ENCODE results near the gene MAB21L4. TPM values are rescaled to one million over a fixed set of nuclear protein-coding genes. Genes with fewer than 3 reads are reported as not detected.

The MAB21L4 gene
- total and polyA plus RNA-seq, 7 experiments from 2014 or later = not detected

DNA sequence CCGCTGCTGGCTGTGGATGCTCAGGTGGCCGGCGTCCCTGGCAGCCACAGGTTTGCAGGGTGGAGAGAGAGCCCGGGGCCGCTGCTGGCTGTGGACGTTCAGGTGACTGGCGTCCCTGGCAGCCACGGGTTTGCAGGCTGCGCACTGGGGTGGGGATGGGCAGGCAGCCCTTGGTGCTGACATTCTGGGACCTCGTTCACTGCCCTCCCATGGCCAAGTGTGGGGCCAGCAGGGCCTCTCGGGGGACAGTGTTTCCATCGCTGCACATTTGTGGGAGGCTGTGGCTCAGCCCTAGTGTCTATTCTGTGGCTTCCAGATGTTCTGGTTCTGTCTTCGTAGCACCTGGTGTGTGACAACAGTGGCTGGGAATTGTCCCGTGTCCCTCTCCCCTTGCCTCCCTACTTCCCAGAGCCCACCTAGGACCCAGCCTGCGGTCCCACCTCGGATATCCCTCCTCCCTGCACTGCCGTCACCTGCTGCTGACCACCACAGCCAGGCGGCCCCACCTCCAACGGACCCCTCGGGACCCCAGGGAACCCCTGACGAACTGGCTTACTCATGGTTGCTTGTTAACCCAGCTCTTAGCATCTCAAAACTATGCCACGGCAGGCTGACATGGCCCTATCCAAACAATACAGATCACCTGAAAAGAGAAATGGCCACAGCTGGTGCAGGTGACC, 11.1 kb upstream of the MAB21L4 start:
- ATAC-seq (no peak), DNase-seq (no peak)
- H3K4me1 Mint-ChIP-seq = no peaks in the 10 kb centered on the region
- Histone ChIP-seq H3K27ac (ENCODE audit: low read depth, low read length) (no peak overlapping the region), H3K4me3 (ENCODE audit: low read length) (no peak overlapping the region), H3K9me3 (ENCODE audit: control insufficient read depth in 2 of 3, low read length in 3 of 3) (no peaks in the 10 kb centered on the region), H3K27me3 (ENCODE audit: control insufficient read depth in 2 of 2, insufficient read depth in 2 of 2, low read length in 2 of 2) (no peaks in the 10 kb centered on the region), H3K36me3 (ENCODE audit: control insufficient read depth in 2 of 3, insufficient read depth in 3 of 3, low read length in 3 of 3) (no peaks in the 10 kb centered on the region), H3K4me1 (ENCODE audit: control insufficient read depth in 2 of 2, insufficient read depth in 2 of 2, low read length in 2 of 2) (no peaks in the 10 kb centered on the region)
- no peaks in the 10 kb centered on the region for H3K36me3 Mint-ChIP-seq
- H3K27ac Mint-ChIP-seq = no peak overlapping the region
- ChIA-PET CTCF (no interaction called here), POLR2A (no interaction called here)
- H3K9me3 Mint-ChIP-seq = no peaks in the 10 kb centered on the region
- intact Hi-C loops (cut with micrococcal nuclease) = no loop called here
- H3K27me3 Mint-ChIP-seq = peaks cover 1 to 6% (median 3%) of the 10 kb centered on the region in 5 donors
- no peak overlapping the region for H3K4me3 Mint-ChIP-seq

DNA sequence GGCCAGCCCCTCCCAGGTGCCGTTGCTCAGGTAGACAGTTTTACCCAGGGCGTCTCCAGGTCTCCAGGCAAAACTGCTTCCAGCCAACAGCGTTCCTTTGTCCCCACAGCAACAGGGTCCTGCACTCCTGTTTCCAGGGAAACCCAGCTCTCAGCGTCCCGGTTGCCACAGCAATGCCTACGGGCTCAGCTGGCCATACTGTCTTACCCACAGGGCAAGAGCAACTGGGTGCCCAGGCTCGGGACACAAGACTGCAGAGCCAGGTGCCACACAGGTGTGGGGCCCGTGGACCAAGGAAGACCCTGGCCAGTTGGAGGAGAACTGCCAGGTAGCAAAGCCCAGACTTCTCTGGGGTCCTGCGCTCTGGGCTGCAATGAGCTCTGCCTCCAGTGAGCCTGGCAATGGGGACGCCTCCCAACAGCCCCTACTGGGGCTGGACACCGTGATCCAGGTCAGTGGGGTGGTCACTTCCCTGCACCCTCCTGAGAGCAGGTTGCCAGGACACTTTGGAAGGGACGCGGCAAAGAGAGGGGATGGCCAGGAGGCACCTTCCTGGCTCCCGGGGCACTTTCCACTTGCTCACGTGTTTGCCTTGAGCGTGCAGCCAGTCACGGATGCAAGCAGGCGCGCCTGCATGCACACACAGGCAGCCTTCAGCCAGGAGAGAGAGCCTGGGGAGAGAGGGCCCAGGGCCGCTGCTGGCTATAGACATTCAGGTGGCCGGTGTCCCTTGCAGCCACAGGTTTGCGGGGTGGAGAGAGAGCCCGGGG, 10.4 kb upstream of the MAB21L4 start, which contains the start of gene CROCC2:
TSS of gene CROCC2 (plus strand) at position 196 of the 770 bp plus-strand sequence. CDS start at position 374, 178 bp downstream.
- H3K4me1 ChIP-seq (ENCODE audit: control insufficient read depth in 2 of 2, insufficient read depth in 2 of 2, low read length in 2 of 2) = no peaks in the 10 kb centered on the region
- Mint-ChIP-seq H3K9me3 (no peaks in the 10 kb centered on the region), H3K4me3 (no peak within 1 kb of the TSS), H3K4me1 (no peaks in the 10 kb centered on the region), H3K27me3 (no peaks in the 10 kb centered on the region), H3K27ac (no peak within 1 kb of the TSS), H3K36me3 (no peaks in the 10 kb centered on the region)
- no peaks in the 10 kb centered on the region for H3K9me3 ChIP-seq (ENCODE audit: control insufficient read depth in 2 of 3, low read length in 3 of 3)
- no peak within 1 kb of the TSS for H3K27ac ChIP-seq (ENCODE audit: low read depth, low read length)
- intact Hi-C loops (cut with micrococcal nuclease) = no loop called here
- H3K27me3 ChIP-seq (ENCODE audit: control insufficient read depth in 2 of 2, insufficient read depth in 2 of 2, low read length in 2 of 2) = no peaks in the 10 kb centered on the region
- ChIA-PET CTCF (no interaction called here), POLR2A (no interaction called here)
- H3K36me3 ChIP-seq (ENCODE audit: control insufficient read depth in 2 of 3, insufficient read depth in 3 of 3, low read length in 3 of 3) = no peaks in the 10 kb centered on the region
- ATAC-seq (no peak), DNase-seq (no peak)
- H3K4me3 ChIP-seq (ENCODE audit: low read length) = no peak within 1 kb of the TSS

DNA sequence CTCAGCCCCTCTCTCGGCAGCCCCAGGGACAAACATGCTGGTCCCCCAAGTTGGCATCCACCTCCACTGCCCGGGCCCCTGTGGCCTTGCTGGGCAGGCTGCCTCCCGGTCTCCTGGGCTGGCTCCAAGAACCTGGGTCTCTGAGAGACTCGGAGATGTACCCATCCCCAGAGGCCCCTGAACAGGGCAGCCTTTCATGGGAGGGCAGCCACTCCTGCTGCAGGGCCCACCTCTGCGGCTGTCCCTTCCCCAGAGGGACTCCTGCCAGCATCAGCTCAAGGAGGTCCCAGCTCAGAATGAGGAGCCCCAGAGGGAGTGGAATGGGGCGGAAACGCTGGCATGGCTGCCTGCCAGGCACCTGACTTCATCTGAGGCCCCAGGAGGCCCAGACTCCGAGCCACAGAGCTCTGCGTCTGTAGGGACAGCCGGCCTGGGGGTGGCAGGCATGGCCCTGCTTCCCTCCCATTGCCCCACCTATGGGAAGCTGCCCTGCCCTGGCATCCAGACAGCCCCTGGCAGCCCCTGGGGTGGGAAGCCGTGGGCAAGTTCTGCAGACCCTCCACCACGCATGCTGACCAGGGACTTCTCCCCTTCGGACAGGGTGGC, 9.3 kb upstream of the MAB21L4 start:
- no peak overlapping the region for H3K27ac ChIP-seq (ENCODE audit: low read depth, low read length)
- H3K27me3 ChIP-seq (ENCODE audit: control insufficient read depth in 2 of 2, insufficient read depth in 2 of 2, low read length in 2 of 2) = no peaks in the 10 kb centered on the region
- Mint-ChIP-seq H3K4me1 (no peaks in the 10 kb centered on the region), H3K4me3 (no peak overlapping the region), H3K9me3 (no peaks in the 10 kb centered on the region), H3K27me3 (no peaks in the 10 kb centered on the region), H3K27ac (no peak overlapping the region), H3K36me3 (no peaks in the 10 kb centered on the region)
- intact Hi-C loops (cut with micrococcal nuclease) = no loop called here
- H3K4me3 ChIP-seq (ENCODE audit: low read length) = no peak overlapping the region
- H3K36me3 ChIP-seq (ENCODE audit: control insufficient read depth in 2 of 3, insufficient read depth in 3 of 3, low read length in 3 of 3) = no peaks in the 10 kb centered on the region
- ChIA-PET POLR2A (interaction anchor here (0.6 kb wide), 1 partner anchor 29 kb away, joined by 4 read pairs; no protein-coding TSS in a partner anchor), CTCF (no interaction called here)
- no peak for DNase-seq
- ATAC-seq = no peak
- no peaks in the 10 kb centered on the region for H3K9me3 ChIP-seq (ENCODE audit: control insufficient read depth in 2 of 3, low read length in 3 of 3)
- no peaks in the 10 kb centered on the region for H3K4me1 ChIP-seq (ENCODE audit: control insufficient read depth in 2 of 2, insufficient read depth in 2 of 2, low read length in 2 of 2)

DNA sequence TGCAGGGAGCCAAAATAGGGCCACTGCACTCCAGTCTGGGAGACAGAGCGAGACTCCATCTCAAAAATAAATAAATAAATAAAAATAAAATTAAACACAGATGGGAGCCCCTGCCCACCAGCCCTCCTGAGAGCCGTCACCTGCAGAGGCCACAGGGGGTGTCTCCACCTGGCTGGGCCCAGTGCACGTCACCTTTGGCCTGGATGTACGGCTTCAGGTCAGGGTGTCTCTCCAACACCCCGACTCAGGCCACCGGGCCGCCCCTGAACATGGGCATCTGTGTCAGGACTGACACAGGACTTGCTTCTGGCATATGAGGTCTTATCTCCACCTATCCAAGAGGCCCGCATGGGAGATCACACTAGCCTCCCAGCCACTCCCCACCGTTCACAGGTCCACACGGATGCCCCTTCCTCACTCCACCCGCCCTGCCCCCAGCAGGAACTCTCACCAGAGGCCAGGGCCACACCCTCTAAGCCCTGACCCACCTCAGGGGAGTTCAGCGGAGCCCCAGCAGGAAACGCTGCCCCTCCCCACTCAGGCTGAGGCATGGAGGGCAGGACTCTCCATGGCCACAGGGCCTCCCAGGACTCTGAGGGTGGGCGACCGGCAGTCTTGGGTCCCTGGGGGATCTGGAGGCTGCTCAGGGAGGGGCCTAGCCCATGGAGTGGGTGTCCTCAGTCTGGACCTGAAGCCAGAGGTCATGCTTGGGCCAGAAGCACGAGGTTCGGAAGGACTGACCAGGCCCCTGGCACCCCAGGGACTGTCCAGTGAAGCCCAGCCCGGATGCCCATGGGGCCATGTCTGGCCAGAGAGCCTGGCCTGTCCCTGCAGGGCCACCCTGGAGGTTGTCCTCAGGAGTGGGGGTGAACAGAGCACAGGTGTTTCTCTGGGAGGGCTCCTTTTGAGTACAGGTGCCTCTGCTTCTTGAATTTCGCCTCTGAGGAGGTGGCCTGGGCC, 8.5 kb upstream of the MAB21L4 start:
- H3K9me3 Mint-ChIP-seq = no peaks in the 10 kb centered on the region
- no peak for DNase-seq
- H3K36me3 ChIP-seq (ENCODE audit: control insufficient read depth in 2 of 3, insufficient read depth in 3 of 3, low read length in 3 of 3) = no peaks in the 10 kb centered on the region
- H3K4me3 Mint-ChIP-seq = no peak overlapping the region
- no peaks in the 10 kb centered on the region for H3K4me1 Mint-ChIP-seq
- H3K4me3 ChIP-seq (ENCODE audit: low read length) = no peak overlapping the region
- no peaks in the 10 kb centered on the region for H3K4me1 ChIP-seq (ENCODE audit: control insufficient read depth in 2 of 2, insufficient read depth in 2 of 2, low read length in 2 of 2)
- POLR2A ChIA-PET = interaction anchor here (0.6 kb wide), 1 partner anchor 28 kb away, joined by 4 read pairs; no protein-coding TSS in a partner anchor
- peak; percentile 19 for ATAC-seq
- no peaks in the 10 kb centered on the region for H3K27me3 Mint-ChIP-seq
- H3K9me3 ChIP-seq (ENCODE audit: control insufficient read depth in 2 of 3, low read length in 3 of 3) = no peaks in the 10 kb centered on the region
- H3K27ac ChIP-seq (ENCODE audit: low read depth, low read length) = no peak overlapping the region
- H3K36me3 Mint-ChIP-seq = no peaks in the 10 kb centered on the region
- CTCF ChIA-PET = interaction anchor here (0.7 kb wide), 1 partner anchor 12 kb away, joined by 4 read pairs; no protein-coding TSS in a partner anchor
- no peak overlapping the region for H3K27ac Mint-ChIP-seq
- no peaks in the 10 kb centered on the region for H3K27me3 ChIP-seq (ENCODE audit: control insufficient read depth in 2 of 2, insufficient read depth in 2 of 2, low read length in 2 of 2)
- intact Hi-C loops (cut with micrococcal nuclease) = no loop called here

DNA sequence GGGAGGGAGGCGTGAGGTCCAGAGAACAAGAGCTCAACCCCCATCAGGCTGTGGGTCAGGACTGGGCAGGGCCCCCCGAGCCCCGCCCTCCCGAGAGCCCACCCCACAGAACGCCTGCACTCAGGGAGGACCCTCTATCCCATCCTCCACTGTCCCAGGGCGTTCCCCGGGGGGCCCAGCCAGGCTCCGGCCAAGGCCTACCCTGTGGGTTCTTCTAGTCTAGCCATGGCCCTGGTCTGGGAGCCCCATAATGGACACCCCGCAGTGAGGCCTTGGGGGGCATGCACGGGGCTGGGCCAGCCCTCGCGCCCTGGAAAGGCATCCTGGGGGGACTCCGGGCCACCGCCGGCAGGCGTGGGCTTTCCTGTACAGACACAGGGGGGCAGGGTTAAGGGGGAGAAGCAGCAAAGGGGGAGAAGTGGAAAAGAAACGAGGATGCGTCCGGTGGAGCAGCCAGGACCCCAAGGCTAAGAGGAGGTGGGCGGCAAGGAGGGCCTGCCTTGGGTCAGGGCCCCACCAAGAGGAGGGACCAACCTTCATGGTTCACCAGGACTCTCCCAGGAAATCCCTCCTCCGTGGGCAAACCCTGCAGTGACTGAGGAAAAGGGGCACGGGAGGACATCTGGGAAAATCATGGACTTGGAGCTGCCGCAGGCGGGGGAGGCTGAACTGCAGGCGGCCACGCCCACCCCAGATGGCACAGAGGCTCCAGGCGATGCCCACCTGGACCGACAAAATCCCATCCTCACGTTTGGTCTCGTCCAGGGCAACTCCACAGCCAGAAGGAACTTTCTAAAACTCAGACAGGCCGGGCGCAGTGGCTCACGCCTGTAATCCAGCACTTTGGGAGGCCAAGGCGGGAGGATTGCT, 7.5 kb upstream of the MAB21L4 start:
- ATAC-seq = no peak

More for the DNA sequence above, 7.5 kb upstream of the MAB21L4 start:
- Histone ChIP-seq H3K4me3 (ENCODE audit: low read length) (no peak overlapping the region), H3K27ac (ENCODE audit: low read depth, low read length) (no peak overlapping the region), H3K27me3 (ENCODE audit: control insufficient read depth in 2 of 2, insufficient read depth in 2 of 2, low read length in 2 of 2) (no peaks in the 10 kb centered on the region), H3K36me3 (ENCODE audit: control insufficient read depth in 2 of 3, insufficient read depth in 3 of 3, low read length in 3 of 3) (no peaks in the 10 kb centered on the region), H3K9me3 (ENCODE audit: control insufficient read depth in 2 of 3, low read length in 3 of 3) (no peaks in the 10 kb centered on the region), H3K4me1 (ENCODE audit: control insufficient read depth in 2 of 2, insufficient read depth in 2 of 2, low read length in 2 of 2) (no peaks in the 10 kb centered on the region)
- no peaks in the 10 kb centered on the region for H3K4me1 Mint-ChIP-seq
- no peaks in the 10 kb centered on the region for H3K27me3 Mint-ChIP-seq
- ChIA-PET POLR2A (no interaction called here), CTCF (interaction anchor here (0.7 kb wide), 1 partner anchor 14 kb away, joined by 4 read pairs; no protein-coding TSS in a partner anchor)
- H3K9me3 Mint-ChIP-seq = no peaks in the 10 kb centered on the region
- H3K36me3 Mint-ChIP-seq = no peaks in the 10 kb centered on the region
- DNase-seq = no peak
- no peak overlapping the region for H3K4me3 Mint-ChIP-seq
- no peak overlapping the region for H3K27ac Mint-ChIP-seq
- intact Hi-C loops (cut with micrococcal nuclease) = no loop called here
